Right renal cortex interstitium (tissue), 3 donors: ENCODE measurements around the gene SIK2. TPM values are rescaled to one million over a fixed set of nuclear protein-coding genes. Genes with fewer than 3 reads are reported as not detected.
"Not testable (repeated sequence)": the region's sequence is repeated elsewhere in the genome, so short reads cannot be mapped to it uniquely, and the experiment has no call there.

Experiments used
- DNase-seq, 3 donors: peaks; one replicate each; pipeline ENCODE4 v3.0.0-alpha.2; 2013; ENCODE audit warnings: low read depth in 3 of 3, low spot score in 2 of 3
- polyA plus RNA-seq, 3 donors: library from polyadenylated mRNA; unstranded; fragments of 120-200 nt; gene quantifications; one replicate each; pipeline ENCODE4 v1.2.1, GENCODE V29; 2013; ENCODE audit not compliant: insufficient read length in 3 of 3

The SIK2 gene
- polyA plus RNA-seq, 3 donors = 19.8 to 20.9 (median 20.5) TPM

DNA sequence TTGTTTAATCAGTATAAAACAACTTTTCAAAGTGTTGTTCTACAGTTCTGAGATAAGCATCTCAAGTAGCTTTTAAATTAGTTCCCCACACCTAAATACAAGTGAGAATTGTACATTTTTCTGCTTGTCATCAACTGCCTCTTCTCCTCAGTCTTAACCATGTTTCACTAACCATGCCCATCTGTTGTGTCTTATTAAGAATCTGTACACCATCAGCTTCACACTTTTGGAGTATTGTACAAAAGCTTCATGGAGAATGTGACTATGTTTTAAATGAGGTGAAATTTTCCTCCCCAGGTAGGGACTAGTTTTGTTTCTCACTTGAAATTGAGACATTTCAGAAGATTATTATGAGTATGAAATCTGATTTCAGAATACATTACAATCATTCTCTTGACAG is 52.4 kb downstream of the SIK2 start:
- no peak for DNase-seq

GRCh38 chr11:111655924-111656323 is 53.7 kb downstream of the SIK2 start:
- no peak for DNase-seq

DNA sequence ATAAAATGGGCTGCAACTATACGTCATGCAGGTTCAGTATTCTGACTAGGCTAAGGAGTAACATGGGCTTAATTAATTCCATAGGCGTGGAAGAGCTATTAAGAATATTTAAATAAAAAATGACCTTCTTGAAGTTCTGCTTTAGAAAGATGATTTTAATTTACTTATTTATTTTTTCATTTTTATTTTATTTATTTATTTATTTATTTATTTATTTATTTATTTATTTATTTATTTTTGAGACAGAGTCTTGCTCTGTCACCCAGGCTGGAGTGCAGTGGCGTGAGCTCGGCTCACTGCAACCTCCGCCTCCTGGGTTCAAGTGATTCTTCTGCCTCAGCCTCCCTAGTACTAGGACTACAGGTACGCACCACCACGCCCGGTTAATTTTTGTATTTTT is 55.7 kb downstream of the SIK2 start:
- DNase-seq = not testable (repeated sequence)

- not testable (repeated sequence) for DNase-seq
Measured at GRCh38 chr11:111658493-111658892, 56.2 kb downstream of the SIK2 start.

DNA sequence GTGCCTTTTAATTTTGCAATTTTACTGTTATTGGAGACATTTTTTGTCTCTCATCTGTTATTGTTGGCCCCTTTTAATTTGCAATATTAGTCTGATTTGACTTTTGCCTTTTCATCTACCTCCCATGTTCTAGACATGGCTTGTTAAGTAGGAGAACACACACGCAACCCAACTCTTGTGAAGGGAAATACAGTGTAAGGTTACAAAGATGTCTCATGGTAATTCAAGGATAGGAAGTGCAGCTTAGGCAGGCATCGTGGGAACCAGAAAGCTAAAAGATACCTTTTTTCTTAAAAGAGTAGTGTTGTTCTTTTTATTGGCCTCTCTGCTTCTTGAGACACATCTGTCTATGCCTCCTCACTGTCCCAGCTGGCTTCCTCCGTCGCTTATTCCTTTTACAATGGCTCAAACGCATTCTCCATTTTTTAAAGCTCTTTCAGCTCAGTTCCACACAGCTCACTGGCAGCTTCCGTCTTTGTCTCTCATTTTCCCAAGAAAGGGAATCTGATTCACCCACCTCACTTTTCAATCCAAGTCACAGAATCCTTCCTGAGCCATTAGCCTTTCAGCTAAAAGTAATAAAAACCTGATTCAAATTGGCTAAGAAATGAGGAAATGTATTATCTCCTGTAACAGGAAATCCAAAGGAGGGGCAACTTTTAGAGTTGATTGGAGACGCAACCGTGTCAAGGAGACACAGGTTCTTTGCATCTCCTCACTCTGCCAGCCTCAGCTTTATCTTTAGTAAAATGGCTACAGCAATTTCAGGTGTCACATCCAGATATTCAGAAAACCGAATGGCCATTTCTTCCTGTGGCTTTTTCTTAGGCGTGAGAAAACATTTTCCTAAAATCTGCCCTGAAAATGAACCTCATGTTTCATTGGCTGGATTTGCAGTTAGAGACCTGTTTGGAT is 57.2 kb downstream of the SIK2 start:
- no peak for DNase-seq

DNA sequence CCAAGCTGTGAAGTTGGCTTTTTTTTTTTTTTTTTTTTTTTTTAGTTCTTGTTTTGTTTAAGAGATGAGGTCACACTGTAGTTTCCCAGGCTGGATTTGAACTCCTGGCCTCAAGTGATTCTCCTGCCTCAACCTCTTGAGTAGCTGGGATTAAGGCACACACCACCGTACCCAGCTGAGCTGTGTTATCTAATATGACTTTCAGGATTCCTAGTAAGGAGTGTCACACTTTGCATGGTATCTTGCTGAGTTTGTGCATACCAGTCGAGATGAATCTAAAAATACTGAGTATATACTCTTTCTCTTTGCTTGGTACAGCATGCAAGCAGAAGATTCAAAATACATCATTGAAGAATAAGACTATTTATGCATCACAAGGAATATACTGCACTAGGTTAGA is 58.6 kb downstream of the SIK2 start:
- no peak for DNase-seq

DNA sequence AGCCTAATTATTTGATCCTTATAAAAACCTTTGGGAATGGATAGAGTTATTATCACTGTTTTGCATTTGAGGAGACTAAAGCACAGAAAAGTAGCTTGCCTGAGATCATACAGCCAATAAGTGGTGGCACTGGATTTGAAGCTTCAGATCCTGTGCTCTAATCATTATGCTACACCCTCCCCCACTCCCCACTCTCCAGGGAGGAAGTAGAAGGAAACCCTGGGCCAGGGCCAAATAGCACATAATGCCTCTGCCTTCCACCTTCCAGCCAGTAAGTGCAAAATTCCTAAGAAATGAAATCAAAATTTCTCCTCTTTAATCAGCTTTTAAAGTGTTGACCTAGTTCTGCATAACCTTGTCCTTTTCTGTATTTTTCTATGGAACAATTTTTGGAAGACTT is 61.6 kb downstream of the SIK2 start:
- no peak for DNase-seq

- DNase-seq = peak; percentile 29 to 63 (median 56)
Measured at GRCh38 chr11:111665777-111666176, 63.5 kb downstream of the SIK2 start.

GRCh38 chr11:111668980-111669379 is 66.7 kb downstream of the SIK2 start:
- no peak for DNase-seq

GRCh38 chr11:111671383-111671782 is 69.1 kb downstream of the SIK2 start:
- no peak for DNase-seq

DNA sequence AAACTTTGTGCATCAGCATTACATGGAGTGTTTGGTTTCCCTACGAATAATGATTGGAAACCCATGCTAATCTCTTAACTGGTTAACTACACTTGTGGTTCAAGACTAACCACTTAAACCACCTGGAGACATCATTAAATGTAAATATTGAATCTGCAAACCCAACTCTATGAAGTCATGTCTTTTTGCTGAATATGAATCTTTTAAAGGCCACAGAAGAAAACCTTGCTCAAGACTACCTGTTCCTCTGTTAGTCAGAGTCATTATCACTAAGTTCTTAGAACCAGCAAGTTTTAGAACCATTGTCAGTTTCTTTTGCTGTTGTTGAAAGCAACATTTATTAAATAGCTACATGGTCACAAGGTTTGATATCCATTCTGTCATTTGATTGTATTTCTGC is 70.7 kb downstream of the SIK2 start:
- DNase-seq = no peak

DNA sequence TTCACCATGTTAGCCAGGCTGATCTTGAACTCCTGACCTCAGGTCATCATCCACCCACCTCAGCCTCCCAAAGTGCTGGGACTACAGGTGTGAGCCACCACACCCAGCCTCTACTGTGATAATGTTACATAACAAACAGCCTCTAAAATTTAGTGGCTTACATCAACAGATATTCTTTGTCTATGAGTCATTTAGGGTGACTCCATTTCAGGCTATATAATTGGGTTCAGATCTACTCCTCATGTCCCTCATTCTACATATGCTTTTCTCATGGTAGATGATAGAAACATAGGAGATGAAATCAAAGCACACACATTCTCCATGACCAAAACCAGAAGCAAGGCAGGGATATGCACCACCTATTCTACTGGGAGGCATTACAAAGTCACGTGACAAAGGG is 72.7 kb downstream of the SIK2 start:
- DNase-seq = no peak

DNA sequence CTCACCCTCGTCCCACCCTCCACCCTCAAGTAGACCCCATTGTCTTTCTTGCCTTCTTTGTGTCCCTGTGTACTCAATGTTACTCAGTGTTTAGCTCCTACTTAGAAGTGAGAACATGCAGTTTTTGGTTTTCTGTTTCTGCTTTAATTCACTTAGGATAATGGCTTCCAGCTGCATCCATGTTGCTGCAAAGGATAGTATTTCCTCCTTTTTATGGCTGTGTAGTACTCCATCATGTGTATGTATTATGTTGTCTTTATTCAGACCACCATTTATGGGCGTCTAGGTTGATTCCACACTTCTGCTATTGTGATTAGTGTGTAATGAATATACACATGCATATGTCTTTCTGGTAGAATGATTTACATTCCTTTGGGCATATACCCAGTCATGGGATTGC is 73.6 kb downstream of the SIK2 start:
- no peak for DNase-seq

DNA sequence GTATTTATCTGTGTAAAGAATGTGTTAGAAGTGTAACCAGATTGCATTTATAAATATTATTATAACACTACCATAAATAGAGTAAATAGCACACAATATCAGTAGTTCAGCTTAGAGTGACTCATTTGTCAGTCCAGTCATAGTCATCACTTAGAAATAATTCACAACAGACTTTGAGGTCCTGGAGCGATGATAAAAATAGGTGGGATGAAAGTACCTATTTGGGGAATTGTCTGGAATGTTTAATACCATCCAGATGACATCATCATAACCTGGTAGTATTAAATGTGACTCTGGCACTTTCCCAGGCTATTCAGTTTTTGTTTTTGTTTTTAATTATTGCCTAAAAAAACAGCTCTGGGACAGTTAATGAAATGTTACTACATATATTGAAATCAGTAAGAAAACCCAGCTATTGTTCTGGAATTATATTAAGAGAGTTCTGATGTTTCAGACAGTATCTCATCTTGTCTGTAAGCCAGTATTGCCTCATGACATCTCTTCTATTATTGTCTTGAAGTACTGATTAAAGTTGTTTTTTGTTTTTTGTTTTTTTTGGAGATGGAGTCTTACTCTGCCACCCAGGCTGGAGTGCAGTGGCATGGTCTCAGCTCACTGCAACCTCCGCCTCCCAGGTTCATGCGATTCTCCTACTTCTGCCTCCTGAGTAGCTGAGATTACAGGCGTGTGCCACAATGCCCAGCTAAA is 74.8 kb downstream of the SIK2 start:
- no peak for DNase-seq

DNA sequence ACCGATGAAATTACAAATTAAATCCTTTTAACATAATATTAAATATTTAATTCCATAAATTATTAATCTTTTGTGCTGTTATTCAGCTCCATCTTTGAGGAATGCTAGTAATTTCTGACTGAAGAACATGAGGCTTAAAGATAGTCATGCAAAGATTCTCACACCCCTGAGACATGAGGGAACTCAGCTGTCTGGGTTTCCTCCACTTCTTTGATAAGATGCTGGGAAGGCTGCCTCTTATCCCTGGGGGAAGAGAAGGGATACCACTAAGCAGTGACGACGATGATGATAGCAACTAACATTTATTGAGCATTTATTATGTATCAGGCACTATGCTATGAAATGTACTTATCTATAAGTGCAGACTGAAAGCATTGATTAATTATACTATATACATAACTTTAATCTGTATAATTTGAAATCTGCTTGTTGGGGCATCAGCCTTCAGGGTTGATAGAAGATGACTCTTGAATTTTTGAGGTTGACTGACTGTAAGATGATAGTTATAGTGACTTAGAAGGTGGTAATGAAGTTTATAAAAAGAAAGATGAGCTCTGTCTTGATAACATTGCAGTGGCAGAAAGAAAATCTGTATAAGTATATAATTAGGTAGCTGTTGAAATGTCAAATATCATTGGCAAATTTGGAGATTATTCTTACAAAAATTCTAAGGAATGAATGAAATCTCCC is 78.4 kb downstream of the SIK2 start:
- DNase-seq = no peak

GRCh38 chr11:111683806-111684205 is 81.6 kb downstream of the SIK2 start:
- no peak for DNase-seq

DNA sequence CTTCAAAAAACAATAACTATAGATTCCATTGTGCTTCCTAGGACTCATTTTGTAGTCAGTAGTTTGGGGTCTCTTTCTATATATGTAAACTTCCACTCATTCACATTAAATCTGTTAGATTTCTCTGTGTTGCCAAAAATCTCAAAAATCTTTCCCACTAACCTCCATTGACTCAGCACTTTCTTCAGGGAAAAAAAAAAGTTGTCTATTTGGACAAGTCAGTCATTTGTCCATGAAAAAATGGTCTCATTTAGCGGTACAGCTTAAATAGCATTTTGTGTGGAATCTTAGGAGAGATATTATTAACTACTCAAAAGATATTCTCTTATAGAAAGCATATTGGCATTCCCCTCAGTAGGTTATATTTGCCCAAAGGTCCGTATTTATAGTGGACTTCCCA is 82.0 kb downstream of the SIK2 start:
- no peak for DNase-seq

DNA sequence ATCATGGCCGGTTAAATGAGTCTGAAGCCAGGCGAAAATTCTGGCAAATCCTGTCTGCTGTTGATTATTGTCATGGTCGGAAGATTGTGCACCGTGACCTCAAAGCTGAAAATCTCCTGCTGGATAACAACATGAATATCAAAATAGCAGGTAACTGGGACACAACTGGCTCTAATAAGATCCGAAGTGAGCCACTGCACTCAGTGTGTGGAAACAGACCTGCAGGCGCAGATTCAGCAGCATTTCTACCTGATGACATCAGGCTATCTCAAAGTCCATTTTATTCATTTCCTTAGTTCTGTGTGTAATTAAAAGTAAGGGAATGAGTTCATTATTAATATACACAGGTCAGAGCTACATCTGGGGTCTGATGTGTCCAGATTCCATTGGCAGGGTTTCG is 85.8 kb downstream of the SIK2 start:
- no peak for DNase-seq

GRCh38 chr11:111691176-111691575 is 88.9 kb downstream of the SIK2 start:
- DNase-seq = no peak

DNA sequence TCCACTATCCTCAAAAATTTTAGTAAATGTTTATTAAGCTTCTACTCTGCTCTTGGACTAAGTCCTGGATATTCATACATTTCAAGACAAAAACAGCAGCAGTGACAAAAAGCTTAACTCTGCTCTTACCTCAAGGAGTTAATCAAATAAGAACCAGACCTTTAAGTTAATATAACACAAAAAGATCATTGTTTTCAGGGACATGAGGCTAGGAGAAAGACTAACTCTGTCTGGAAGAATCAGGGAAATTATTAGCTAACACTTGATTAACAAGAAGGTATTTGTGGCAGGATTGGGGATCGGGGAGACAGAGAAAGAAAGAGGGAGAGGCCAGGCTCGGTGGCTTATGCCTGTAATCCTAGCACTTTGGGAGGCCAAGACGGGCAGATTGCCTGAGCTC is 89.5 kb downstream of the SIK2 start:
- no peak for DNase-seq

- no peak for DNase-seq
Measured at GRCh38 chr11:111693224-111693937, 91.1 kb downstream of the SIK2 start.
